Activated CD8-positive, alpha-beta memory T cell treated with anti-CD3 and anti-CD28 coated beads, Interleukin-2, amount 10 ng/mL, durations not matched to agents 7 days and 5 days (primary cell): Measurements from ENCODE around the gene NEFH. TPM values are rescaled to one million over a fixed set of nuclear protein-coding genes. Genes with fewer than 3 reads are reported as not detected.
"Not testable (repeated sequence)": the region's sequence is repeated elsewhere in the genome, so short reads cannot be mapped to it uniquely, and the experiment has no call there.

Source experiments
- ATAC-seq: fragments of 150-1000 bp; cut with Tn5 transposase; one replicate; pipeline ENCODE4 v1.10.0; 2021; ENCODE audit warnings: moderate library complexity
- CTCF ChIA-PET: fragments of 350-600 bp; sonication (Branson Sonifier 250); formaldehyde crosslinking; loops from one replicate; lab custom pipeline; 2021; ENCODE audit warnings: antibody characterized with exemption; lab: Charles Lee
- DNase-seq: peaks from one replicate; pipeline ENCODE4 v3.0.0-alpha.2; 2020
- H3K27ac Mint-ChIP-seq: one replicate; pipeline ENCODE4 v1.8.0; 2021; ENCODE audit warnings: mild to moderate bottlenecking, mixed read lengths
- H3K27me3 Mint-ChIP-seq: one replicate; pipeline ENCODE4 v1.8.0; 2021; ENCODE audit warnings: mixed read lengths
- H3K36me3 Mint-ChIP-seq: one replicate; pipeline ENCODE4 v1.8.0; 2021; ENCODE audit warnings: mild to moderate bottlenecking, mixed read lengths
- H3K4me1 Mint-ChIP-seq: one replicate; pipeline ENCODE4 v1.8.0; 2021; ENCODE audit warnings: mixed read lengths
- H3K4me3 Mint-ChIP-seq: one replicate; pipeline ENCODE4 v1.8.0; 2021; ENCODE audit warnings: mild to moderate bottlenecking, moderate library complexity, mixed read lengths
- H3K9me3 Mint-ChIP-seq: one replicate; pipeline ENCODE4 v1.8.0; 2022; ENCODE audit warnings: low read depth, mixed read lengths
- total RNA-seq, 2 experiments: library from RNA; stranded (reverse); gene quantifications; one replicate each; pipeline ENCODE4 v1.2.3, GENCODE V29; 2021

Gene NEFH
- total RNA-seq, 2 experiments from 2014 or later: 6.0 to 9.0 TPM

- Mint-ChIP-seq H3K9me3 (no peaks in the 10 kb centered on the region), H3K4me1 (no peaks in the 10 kb centered on the region), H3K4me3 (no peak overlapping the region), H3K27me3 (no peaks in the 10 kb centered on the region), H3K27ac (no peak overlapping the region), H3K36me3 (no peaks in the 10 kb centered on the region)
- DNase-seq (no peak), ATAC-seq (no peak)
- CTCF ChIA-PET: interaction anchor here (0.7 kb wide), 1 partner anchor 16 kb away, joined by 3 read pairs; no protein-coding TSS in a partner anchor
These were observed 7.5 kb downstream of the NEFH start for GRCh38 chr22:29487426-29487986.

- H3K27me3 Mint-ChIP-seq, H3K27ac Mint-ChIP-seq, H3K9me3 Mint-ChIP-seq, CTCF ChIA-PET, ATAC-seq, H3K36me3 Mint-ChIP-seq, H3K4me1 Mint-ChIP-seq, H3K4me3 Mint-ChIP-seq, DNase-seq: not testable (repeated sequence)
These were observed 9.2 kb downstream of the NEFH start for GRCh38 chr22:29489127-29489780.

- DNase-seq (no peak), ATAC-seq (no peak)
- no peak overlapping the region for H3K4me3 Mint-ChIP-seq
- no peaks in the 10 kb centered on the region for H3K4me1 Mint-ChIP-seq
- H3K36me3 Mint-ChIP-seq: peaks cover 14% of the 10 kb centered on the region
- H3K9me3 Mint-ChIP-seq: peaks cover 5% of the 10 kb centered on the region
- no peak overlapping the region for H3K27ac Mint-ChIP-seq
- CTCF ChIA-PET: no interaction called here
- H3K27me3 Mint-ChIP-seq: no peaks in the 10 kb centered on the region
These were observed 11.0 kb downstream of the NEFH start for GRCh38 chr22:29491012-29491411.

GRCh38 chr22:29493636-29494035 lies 13.6 kb downstream of the NEFH start:
- Mint-ChIP-seq H3K9me3 (peaks cover 5% of the 10 kb centered on the region), H3K36me3 (peaks cover 18% of the 10 kb centered on the region), H3K27ac (no peak overlapping the region), H3K4me1 (no peaks in the 10 kb centered on the region), H3K4me3 (no peak overlapping the region), H3K27me3 (no peaks in the 10 kb centered on the region)
- CTCF ChIA-PET: no interaction called here
- DNase-seq (no peak), ATAC-seq (no peak)

- peaks cover 17% of the 10 kb centered on the region for H3K36me3 Mint-ChIP-seq
- H3K27me3 Mint-ChIP-seq: no peaks in the 10 kb centered on the region
- DNase-seq (no peak), ATAC-seq (no peak)
- no peak overlapping the region for H3K4me3 Mint-ChIP-seq
- CTCF ChIA-PET: no interaction called here
- no peak overlapping the region for H3K27ac Mint-ChIP-seq
- H3K9me3 Mint-ChIP-seq: peaks cover 2% of the 10 kb centered on the region
- no peaks in the 10 kb centered on the region for H3K4me1 Mint-ChIP-seq
These were observed 19.8 kb downstream of the NEFH start for GRCh38 chr22:29499852-29500251.

- DNase-seq: no peak
- Mint-ChIP-seq H3K27me3 (no peaks in the 10 kb centered on the region), H3K27ac (peak overlapping the region; percentile 14), H3K36me3 (peaks cover 18% of the 10 kb centered on the region), H3K9me3 (no peaks in the 10 kb centered on the region), H3K4me1 (no peaks in the 10 kb centered on the region), H3K4me3 (no peak overlapping the region)
- CTCF ChIA-PET: no interaction called here
- no peak for ATAC-seq
These were observed 23.9 kb downstream of the NEFH start for GRCh38 chr22:29503811-29504372.

GRCh38 chr22:29509298-29509697 lies 29.3 kb downstream of the NEFH start:
- no peak for DNase-seq
- Mint-ChIP-seq H3K9me3 (no peaks in the 10 kb centered on the region), H3K27me3 (no peaks in the 10 kb centered on the region), H3K27ac (no peak overlapping the region), H3K36me3 (peaks cover 29% of the 10 kb centered on the region), H3K4me3 (no peak overlapping the region), H3K4me1 (peaks cover 6% of the 10 kb centered on the region)
- ATAC-seq: no peak
- CTCF ChIA-PET: no interaction called here

DNA sequence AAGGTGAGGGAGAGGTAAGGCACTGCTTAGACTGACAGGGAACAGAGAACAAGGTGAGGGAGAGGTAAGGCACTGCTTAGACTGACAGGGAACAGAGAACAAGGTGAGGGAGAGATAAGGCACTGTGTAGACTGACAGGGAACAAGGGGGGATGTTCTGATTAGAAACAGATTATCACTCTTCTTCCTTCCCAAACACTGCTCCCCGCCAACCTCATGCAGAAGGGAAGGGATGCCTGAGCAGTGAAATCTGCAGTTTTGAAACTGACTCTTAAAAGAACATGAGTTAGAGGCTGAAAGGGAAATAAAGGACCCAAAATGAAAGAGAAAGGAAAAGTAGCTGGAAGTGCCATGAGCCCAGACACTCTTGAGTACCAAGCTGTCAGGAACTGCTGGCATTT lies 29.8 kb downstream of the NEFH start:
- CTCF ChIA-PET: interaction anchor here (1.3 kb wide), 1 partner anchor 9 kb away, joined by 3 read pairs; no protein-coding TSS in a partner anchor
- Mint-ChIP-seq H3K9me3 (no peaks in the 10 kb centered on the region), H3K4me3 (no peak overlapping the region), H3K4me1 (peaks cover 6% of the 10 kb centered on the region), H3K27me3 (no peaks in the 10 kb centered on the region), H3K27ac (peak overlapping the region; percentile 69), H3K36me3 (peaks cover 29% of the 10 kb centered on the region)
- DNase-seq: no peak
- ATAC-seq: no peak

DNA sequence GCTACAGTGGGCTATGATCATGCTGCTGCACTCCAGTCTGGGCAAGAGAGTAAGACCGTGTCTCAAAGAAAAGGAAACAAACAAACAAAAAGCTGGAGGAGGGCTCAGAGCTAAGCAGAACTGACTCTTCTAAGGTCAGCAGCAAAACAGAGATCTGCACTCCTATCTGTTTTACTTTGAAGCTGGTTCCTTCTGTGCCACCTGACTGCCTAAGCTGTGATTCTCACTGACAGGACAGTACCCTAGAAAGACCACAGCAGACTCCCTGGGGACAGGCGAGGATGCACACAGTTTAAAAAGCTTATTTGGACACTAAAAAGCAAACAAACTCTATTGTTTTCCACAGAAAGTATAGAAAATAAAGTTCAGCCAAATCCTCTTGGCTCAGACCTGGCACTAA lies 30.5 kb downstream of the NEFH start:
- peaks cover 30% of the 10 kb centered on the region for H3K36me3 Mint-ChIP-seq

GRCh38 chr22:29511126-29511862 lies 31.3 kb downstream of the NEFH start:
- peaks cover 34% of the 10 kb centered on the region for H3K36me3 Mint-ChIP-seq
- H3K27ac Mint-ChIP-seq: no peak overlapping the region
- H3K9me3 Mint-ChIP-seq: no peaks in the 10 kb centered on the region
- peaks cover 6% of the 10 kb centered on the region for H3K4me1 Mint-ChIP-seq
- CTCF ChIA-PET: interaction anchor here (1.3 kb wide), 2 partner anchors 8 to 32 kb away, joined by 3 read pairs; no protein-coding TSS in a partner anchor
- no peak overlapping the region for H3K4me3 Mint-ChIP-seq
- DNase-seq (no peak), ATAC-seq (no peak)
- no peaks in the 10 kb centered on the region for H3K27me3 Mint-ChIP-seq

More for the DNA sequence above, 30.5 kb downstream of the NEFH start:
- peaks cover 6% of the 10 kb centered on the region for H3K4me1 Mint-ChIP-seq
- H3K27ac Mint-ChIP-seq: peak overlapping the region; percentile 14
- CTCF ChIA-PET: interaction anchor here (1.3 kb wide), 2 partner anchors 9 to 32 kb away, joined by 3 read pairs; no protein-coding TSS in a partner anchor
- DNase-seq (no peak), ATAC-seq (no peak)
- H3K27me3 Mint-ChIP-seq: no peaks in the 10 kb centered on the region
- H3K4me3 Mint-ChIP-seq: no peak overlapping the region
- no peaks in the 10 kb centered on the region for H3K9me3 Mint-ChIP-seq

DNA sequence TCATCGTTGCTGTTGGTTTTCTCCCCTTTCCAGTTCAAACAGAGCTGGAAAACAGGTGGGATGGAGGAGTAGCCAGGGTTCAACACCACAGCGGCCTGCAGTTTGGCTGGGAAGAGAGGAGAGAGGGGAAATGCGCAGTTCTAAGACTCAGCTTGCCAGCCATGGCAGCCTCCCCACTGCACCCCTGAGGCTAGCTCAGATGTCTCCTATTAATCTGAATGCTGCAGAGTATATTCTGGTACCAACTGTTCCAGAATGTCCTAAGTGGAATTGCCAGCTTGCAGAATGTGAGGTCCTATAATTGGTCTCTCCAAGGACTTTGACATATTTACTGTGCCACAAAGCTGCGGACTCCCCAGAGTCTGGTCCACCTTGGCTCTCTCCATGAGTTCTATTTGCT lies 32.0 kb downstream of the NEFH start:
- Mint-ChIP-seq H3K36me3 (peaks cover 35% of the 10 kb centered on the region), H3K9me3 (no peaks in the 10 kb centered on the region), H3K4me1 (peaks cover 6% of the 10 kb centered on the region), H3K4me3 (no peak overlapping the region), H3K27ac (no peak overlapping the region), H3K27me3 (no peaks in the 10 kb centered on the region)
- CTCF ChIA-PET: interaction anchor here (1.3 kb wide), 1 partner anchor 31 kb away, joined by 3 read pairs; no protein-coding TSS in a partner anchor
- ATAC-seq (no peak), DNase-seq (no peak)

DNA sequence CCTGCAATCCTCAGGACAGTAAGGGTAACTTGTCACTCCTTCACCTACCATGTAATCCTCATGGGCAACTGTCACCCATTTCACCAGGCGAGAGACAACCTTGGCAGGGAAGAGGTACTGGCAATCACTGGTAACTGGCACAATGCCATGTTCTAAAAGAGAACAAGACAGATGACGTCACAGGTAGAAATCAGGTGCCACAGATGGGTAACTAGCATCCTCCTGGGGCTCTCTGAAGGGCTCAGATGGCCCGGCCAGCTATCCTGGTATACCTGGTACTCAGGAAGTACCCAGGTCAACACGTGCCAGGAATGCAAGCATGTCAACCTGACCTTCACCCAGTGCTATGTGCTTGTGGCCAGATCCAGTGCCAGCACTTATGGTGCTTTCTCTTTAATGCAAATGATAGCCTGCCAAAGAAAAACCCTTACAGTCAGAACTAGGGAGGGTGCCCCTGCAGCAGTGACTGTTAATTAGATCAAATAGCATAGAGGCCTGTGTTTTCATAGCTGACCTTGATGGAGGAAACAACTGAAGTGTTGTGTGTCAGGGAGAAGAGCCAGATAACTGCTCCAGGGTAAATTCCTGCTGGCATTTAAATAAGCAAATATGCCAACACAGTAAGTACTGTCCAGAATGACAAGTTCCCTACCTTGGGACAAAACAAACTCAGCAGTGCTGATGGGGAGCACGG lies 37.3 kb downstream of the NEFH start:
- CTCF ChIA-PET: no interaction called here
- H3K27me3 Mint-ChIP-seq: no peaks in the 10 kb centered on the region
- ATAC-seq (no peak), DNase-seq (no peak)
- H3K27ac Mint-ChIP-seq: no peak overlapping the region
- H3K9me3 Mint-ChIP-seq: no peaks in the 10 kb centered on the region
- no peak overlapping the region for H3K4me3 Mint-ChIP-seq
- H3K4me1 Mint-ChIP-seq: no peaks in the 10 kb centered on the region
- H3K36me3 Mint-ChIP-seq: peaks cover 37% of the 10 kb centered on the region

DNA sequence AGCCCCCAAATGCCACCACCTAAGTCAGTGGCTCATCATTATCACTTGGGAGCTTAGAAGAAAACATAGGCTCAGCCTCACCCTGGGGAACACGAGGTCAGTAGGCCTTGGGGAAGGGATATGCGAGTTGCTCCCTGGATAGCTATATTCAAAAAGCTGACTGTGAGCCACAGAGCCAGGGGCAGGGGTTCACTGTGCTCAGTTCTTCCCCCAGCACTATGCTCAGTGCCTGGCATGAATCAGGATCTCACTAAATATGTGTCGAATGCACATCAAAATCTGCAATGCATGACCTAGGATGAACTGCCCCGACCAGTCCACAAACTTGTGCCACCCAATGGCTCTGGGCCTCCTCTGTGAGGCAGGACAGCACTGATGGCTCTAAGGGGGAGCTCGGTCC lies 38.4 kb downstream of the NEFH start:
- Mint-ChIP-seq H3K27ac (no peak overlapping the region), H3K9me3 (no peaks in the 10 kb centered on the region), H3K4me1 (no peaks in the 10 kb centered on the region), H3K4me3 (no peak overlapping the region), H3K27me3 (no peaks in the 10 kb centered on the region), H3K36me3 (peaks cover 40% of the 10 kb centered on the region)
- CTCF ChIA-PET: no interaction called here
- ATAC-seq (no peak), DNase-seq (no peak)
